HG02981 (cell line): ENCODE measurements around the gene PCDHGA4.
"Not testable (repeated sequence)": the region's sequence is repeated elsewhere in the genome, so short reads cannot be mapped to it uniquely, and the experiment has no call there.

Experiments used
- ATAC-seq: cut with Tn5 transposase; IDR thresholded peaks from one replicate; pipeline ENCODE4 v1.9.1; 2021; ENCODE audit warnings: mild to moderate bottlenecking, moderate library complexity; ENCODE audit not compliant: unreplicated experiment

Gene PCDHGA4

DNA sequence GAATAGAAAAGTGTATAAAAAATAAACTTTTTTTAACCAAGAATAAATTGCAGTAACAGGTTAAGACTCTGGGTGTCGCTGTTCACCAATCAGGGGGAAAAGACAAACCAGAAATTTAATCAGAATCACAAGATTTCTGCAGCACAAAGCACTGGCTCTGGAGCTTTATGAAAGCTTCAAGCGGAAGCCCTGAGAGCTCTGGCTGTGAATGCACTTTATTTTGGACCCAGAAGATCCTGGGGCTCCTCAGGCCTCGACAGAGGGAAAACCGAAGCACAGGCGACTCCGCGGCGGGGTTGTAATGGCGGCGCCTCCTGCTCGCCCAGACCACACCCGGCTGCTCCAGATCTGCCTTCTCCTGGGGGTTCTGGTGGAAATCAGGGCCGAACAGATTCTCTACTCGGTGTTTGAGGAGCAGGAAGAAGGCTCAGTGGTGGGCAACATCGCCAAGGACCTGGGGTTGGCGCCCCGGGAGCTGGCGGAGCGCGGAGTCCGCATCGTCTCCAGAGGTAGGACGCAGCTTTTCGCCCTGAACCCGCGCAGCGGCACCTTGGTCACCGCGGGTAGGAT, at the start of gene PCDHGA4:
TSS of gene PCDHGA4 (plus strand) at position 122 of the 570 bp plus-strand sequence. CDS start at position 209, 87 bp downstream.
- ATAC-seq, result no peak

DNA sequence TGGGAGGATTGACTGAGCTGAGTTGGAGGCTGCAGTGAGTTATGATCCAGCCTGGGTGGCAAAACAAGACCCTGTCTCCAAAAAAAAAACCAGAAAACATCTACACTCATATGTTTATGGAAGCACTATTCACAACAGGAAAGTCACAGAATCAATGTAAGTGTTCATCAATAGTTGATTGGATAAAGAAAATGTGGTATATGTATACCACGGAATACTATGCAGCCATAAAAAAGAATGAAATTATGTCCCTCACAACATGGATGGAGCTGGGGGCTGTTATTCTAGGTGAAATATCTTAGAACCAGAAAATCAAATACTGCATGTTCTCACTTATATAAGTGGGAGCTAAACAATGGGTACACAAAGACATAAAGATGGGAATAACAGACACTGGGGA, 48.2 kb upstream of the PCDHGA4 start:
- ATAC-seq, result no peak

DNA sequence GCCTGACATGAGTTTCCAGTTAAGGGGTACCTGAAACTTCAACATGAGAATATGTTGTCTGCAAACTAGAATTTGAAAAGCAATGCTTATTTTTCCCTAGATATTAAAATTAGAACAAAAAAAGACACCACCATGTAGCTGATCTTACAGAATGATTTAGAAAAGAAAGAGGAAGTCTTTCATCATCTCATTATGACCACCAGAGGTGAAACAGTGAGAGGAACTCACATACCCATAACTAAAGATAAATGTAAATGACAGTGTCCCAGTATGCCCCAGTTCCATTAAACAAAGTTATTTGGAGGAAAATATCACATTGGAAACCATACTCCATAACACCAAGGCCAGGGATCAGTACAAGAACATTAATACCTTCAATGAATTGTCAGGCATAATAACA, 41.1 kb upstream of the PCDHGA4 start:
- ATAC-seq, result no peak

DNA sequence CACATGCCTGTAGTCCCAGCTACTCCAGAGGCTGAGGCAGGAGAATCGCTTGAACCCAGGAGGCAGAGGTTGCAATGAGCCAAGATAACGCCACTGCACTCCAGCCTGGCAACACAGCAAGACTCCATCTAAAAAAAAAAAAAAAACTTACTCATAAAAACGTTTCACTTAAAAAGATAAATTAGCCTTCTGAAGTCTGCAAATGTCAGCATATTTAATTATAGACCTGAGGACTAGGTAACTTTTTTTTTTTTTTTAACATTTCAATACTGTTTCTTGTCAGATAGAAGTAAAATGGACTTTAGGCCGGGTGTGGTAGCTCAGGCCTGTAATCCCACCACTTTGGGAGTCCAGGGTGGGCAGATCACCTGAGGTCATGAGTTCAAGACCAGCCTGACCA, 37.9 kb upstream of the PCDHGA4 start:
- not testable (repeated sequence) for ATAC-seq

DNA sequence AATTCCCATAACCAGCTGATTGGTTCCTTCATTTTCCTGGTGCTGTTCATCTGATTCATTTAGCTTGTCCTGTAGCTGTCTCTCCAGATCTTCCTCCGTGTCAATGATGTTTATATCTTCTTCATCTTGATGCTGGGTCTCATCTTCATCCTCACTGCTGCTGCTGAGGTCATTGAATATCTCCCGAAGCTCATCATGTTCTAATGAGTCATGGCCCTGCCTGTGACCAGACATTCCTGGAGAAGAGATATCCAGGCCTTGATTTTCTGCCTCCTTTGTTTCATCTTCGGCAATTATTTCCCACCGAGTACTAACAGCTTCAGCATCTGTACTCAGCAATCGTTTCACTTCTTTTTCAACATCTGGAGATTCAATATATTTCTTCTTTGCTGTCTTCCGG, 35.6 kb upstream of the PCDHGA4 start:
- ATAC-seq, result no peak

DNA sequence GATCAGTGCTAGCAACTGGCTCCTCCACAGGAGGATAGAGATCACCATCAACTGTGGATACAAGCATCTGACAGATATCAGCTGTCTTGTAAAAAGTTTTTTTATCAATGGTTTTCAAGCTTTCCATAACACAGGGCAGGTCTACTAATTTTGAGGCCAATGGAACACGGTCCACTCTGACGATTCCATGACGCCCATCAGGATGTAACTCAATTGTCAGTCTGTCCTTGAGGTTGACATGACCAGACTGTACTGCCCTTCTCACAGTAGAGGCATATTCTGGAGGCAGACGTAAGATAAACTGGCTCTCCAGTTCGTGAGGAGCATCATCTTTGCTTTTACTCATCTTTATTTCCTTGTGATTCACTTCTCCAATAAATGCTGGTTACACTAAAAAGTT, 35.1 kb upstream of the PCDHGA4 start:
- ATAC-seq, result no peak

- ATAC-seq, result peak; percentile 93
Measured at GRCh38 chr5:141320225-141321169, 34.3 kb upstream of the PCDHGA4 start, which contains the start of gene TAF7. Gene TAF7 (minus strand): TSS chr5:141320784. CDS start chr5:141320044, 740 bp downstream.

GRCh38 chr5:141322261-141322660, 32.6 kb upstream of the PCDHGA4 start:
- ATAC-seq, result no peak

DNA sequence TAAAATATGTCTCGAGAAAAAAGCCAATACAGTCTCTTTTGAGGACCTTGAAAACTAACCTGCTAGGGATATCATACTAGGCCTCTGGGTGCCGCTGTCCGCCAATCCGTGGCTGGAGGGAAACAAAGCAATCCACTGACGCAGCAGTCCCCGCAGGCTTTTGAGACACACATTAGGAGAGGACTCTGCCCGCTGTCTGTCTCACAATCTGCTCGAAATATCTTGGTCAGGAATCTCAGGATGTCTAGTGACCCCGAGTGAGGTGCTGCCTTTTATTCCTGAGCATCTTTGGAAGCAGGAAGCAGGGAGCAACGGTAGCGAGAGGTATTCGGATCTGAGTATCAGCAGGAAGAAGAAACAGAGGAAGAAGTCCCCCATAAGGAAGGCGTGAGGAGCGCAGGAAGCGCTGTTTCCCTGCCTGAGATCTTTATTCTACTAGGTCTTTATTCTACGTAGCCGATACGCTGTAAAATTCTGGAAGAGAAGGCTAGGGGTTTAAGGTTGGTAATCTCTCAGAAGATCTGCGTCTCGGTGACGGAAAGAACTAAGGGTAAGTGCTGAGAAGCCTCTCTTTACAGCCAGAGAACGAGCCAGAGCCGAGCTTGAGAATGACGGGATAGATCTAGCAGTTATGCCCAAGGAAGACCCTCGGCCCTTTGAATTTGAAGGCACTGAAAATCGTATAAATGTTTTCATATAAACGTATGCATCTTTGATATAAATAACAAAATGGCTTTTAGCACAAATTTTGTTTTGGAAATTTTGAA, 28.6 kb upstream of the PCDHGA4 start:
- peak; percentile 81 for ATAC-seq

DNA sequence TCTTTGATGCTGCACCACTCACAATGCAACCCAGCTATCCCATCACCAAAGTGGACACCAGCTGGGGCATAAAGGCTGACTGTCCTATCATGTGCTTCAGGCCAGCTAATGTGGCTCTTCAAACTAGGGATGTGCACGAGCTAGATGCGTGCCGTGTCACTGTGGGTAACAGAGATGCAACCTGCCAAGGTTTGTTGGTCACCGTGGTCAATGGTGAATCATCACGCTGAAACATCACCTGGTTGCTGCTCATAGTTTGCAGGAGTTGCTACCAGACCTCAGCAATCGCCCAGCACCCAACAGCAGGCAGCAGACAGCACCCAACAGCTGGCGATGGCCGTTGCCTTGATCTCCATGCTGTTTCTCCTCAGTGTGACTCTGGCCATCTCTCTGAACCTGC, 26.6 kb upstream of the PCDHGA4 start:
- ATAC-seq, result no peak

GRCh38 chr5:141330299-141331080, 24.3 kb upstream of the PCDHGA4 start, which contains the start of gene PCDHGA1:
Gene PCDHGA1 (plus strand): TSS chr5:141330514.
- ATAC-seq, result no peak

- ATAC-seq, result not testable (repeated sequence)
Measured at GRCh38 chr5:141332571-141332970, 22.2 kb upstream of the PCDHGA4 start.

- ATAC-seq, result no peak
Measured at GRCh38 chr5:141338538-141339306, 16.1 kb upstream of the PCDHGA4 start, which contains the start of gene PCDHGA2. Gene PCDHGA2 (plus strand): TSS chr5:141338760.

DNA sequence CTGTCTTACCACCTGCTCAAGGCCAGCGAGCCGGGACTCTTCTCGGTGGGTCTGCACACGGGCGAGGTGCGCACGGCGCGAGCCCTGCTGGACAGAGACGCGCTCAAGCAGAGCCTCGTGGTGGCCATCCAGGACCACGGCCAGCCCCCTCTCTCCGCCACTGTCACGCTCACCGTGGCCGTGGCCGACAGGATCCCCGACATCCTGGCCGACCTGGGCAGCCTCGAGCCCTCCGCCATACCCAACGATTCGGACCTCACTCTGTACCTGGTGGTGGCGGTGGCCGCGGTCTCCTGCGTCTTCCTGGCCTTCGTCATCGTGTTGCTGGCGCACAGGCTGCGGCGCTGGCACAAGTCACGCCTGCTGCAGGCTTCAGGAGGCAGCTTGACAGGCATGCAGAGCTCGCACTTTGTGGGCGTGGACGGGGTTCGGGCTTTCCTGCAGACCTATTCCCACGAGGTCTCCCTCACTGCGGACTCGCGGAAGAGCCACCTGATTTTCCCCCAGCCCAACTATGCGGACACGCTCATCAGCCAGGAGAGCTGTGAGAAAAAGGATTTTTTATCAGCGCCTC, 14.0 kb upstream of the PCDHGA4 start:
- ATAC-seq, result not testable (repeated sequence)

- ATAC-seq, result no peak
Measured at GRCh38 chr5:141342773-141343172, 12.0 kb upstream of the PCDHGA4 start.

- ATAC-seq, result no peak
Measured at GRCh38 chr5:141343242-141343952, 11.4 kb upstream of the PCDHGA4 start, which contains the start of gene PCDHGA3. Gene PCDHGA3 (plus strand): TSS chr5:141343829. CDS start chr5:141344034, 205 bp downstream.

GRCh38 chr5:141343953-141344463, 10.8 kb upstream of the PCDHGA4 start:
- ATAC-seq, result no peak

- ATAC-seq, result no peak
Measured at GRCh38 chr5:141345327-141345726, 9.5 kb upstream of the PCDHGA4 start.
